Kidney (tissue), 14 donors: Measurements from ENCODE around the gene HIRA. TPM values are rescaled to one million over a fixed set of nuclear protein-coding genes. Genes with fewer than 3 reads are reported as not detected.
"Not testable (repeated sequence)": the region's sequence is repeated elsewhere in the genome, so short reads cannot be mapped to it uniquely, and the experiment has no call there.

ENCODE experiments used
- DNase-seq, 5 donors: peaks; one replicate each; pipeline ENCODE4 v3.0.0-alpha.2; 2013 to 2020
- FAIRE-seq: peaks from 2 replicates; lab custom pipeline; 2012; peaks lifted over from hg19 to GRCh38; lab: Jason Lieb, UNC
- H3K27ac ChIP-seq, 2 donors: one replicate each; pipeline ENCODE4 v1.7.0; 2013; ENCODE audit warnings: low read depth in 2 of 2, low read length in 2 of 2, inconsistent platforms in 1 of 2
- H3K27me3 ChIP-seq: one replicate; pipeline ENCODE4 v1.7.1; 2013; ENCODE audit warnings: low read length, inconsistent platforms; ENCODE audit not compliant: control insufficient read depth, insufficient read depth
- H3K36me3 ChIP-seq, 3 donors: one replicate each; pipeline versions ENCODE4 v1.7.0 to v1.7.1; 2013; ENCODE audit warnings: low read length in 3 of 3, control low read depth in 1 of 3, inconsistent platforms in 1 of 3; ENCODE audit not compliant: insufficient read depth in 3 of 3, control insufficient read depth in 2 of 3
- H3K4me1 ChIP-seq, 3 donors: one replicate each; pipeline versions ENCODE4 v1.7.0 to v1.7.1; 2013; ENCODE audit warnings: low read length in 3 of 3, inconsistent platforms in 1 of 3, low read depth in 1 of 3; ENCODE audit not compliant: control insufficient read depth in 2 of 3, insufficient read depth in 2 of 3
- H3K4me3 ChIP-seq, 3 donors: one replicate each; pipeline versions ENCODE4 v1.7.0 to v1.8.1; 2013; ENCODE audit warnings: low read length in 3 of 3, control low read depth in 1 of 3, inconsistent platforms in 1 of 3
- H3K9ac ChIP-seq, 3 donors: one replicate each; pipeline versions ENCODE4 v1.7.0 to v1.7.1; 2013; ENCODE audit warnings: low read length in 3 of 3, control low read depth in 1 of 3, inconsistent platforms in 1 of 3
- H3K9me3 ChIP-seq, 3 donors: one replicate each; pipeline versions ENCODE4 v1.7.0 to v1.7.1; 2013; ENCODE audit warnings: low read length in 3 of 3, control low read depth in 1 of 3, inconsistent platforms in 1 of 3; ENCODE audit not compliant: control insufficient read depth in 2 of 3, insufficient read depth in 1 of 3
- intact Hi-C: fragments of 100-400 bp; cut with DNase I; formaldehyde crosslinking; loops from one replicate; pipeline ENCODE4 v1.11.1; 2022
- polyA plus RNA-seq: library from polyadenylated mRNA; stranded (reverse); fragments of 350-450 nt; fragmentation: Illumina TruSeq; extraction: RNeasy Lipid Tissue Mini Kit (QIAGEN cat#74804); gene quantifications from one replicate; pipeline ENCODE4 v1.2.3, GENCODE V29; 2014; ENCODE audit warnings: low read depth, low replicate concordance; ENCODE audit not compliant: insufficient read depth
- total RNA-seq: library from RNA; stranded (reverse); fragmentation: NEBNext Ultra II Directional; extraction: Animal tissue kit (Norgen Biotek cat#: 25700); gene quantifications from one replicate; pipeline ENCODE4 v1.2.1, GENCODE V29; 2021
- TF ChIP-seq, protein P1 (sequence below): IDR thresholded peaks from 3 replicates; pipeline ENCODE4 v1.5.1; 2012; ENCODE audit warnings: mild to moderate bottlenecking, moderate library complexity, borderline replicate concordance; ENCODE audit not compliant: insufficient read depth; ENCODE audit errors: extremely low read depth
- donor health status: control.
- donor health status: control.
- donor health status: control.
- donor health status: control.
- donor health status: control.
- donor health status: DM: yes; HTN: yes; CAD: no.
- donor health status: Normal renal cell carcinoma (clear cell type).

Gene HIRA
- total and polyA plus RNA-seq, 2 donors from 2014 or later: 18.5 to 26.8 TPM

DNA sequence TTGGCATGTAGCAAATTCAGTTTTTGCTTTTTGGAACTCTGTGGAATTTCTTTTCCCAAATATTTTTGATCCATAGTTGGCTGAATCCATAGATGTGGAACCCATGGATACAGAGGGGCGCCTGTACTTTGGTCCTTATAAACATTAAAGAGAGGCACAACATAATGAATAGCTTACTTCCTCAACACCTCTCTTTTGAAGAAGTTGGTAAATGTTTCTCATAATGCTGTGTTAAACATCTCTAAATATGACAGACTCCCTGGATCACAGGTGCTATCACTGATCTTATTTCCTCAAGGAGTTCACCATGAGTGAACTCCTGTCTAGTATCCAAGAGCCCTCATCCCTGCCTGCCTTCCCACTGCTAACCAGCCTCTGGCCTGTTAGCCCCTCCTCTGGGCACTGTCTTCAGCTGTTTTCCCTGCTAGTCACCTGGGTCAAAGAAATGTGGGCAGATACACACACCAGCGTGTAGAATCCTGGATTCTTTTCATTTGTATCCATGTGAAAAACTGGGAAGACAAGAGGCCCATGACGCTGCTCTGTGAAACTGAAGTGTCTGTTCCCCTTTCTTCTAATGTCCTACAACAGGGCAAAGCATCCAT lies 63.7 kb downstream of the HIRA start:
- Histone ChIP-seq H3K27me3 (no peaks in the 10 kb centered on the region), H3K4me3 (no peak overlapping the region), H3K36me3 (peaks cover 2 to 27% (median 12%) of the 10 kb centered on the region in 3 donors), H3K9ac (no peak overlapping the region), H3K9me3 (no peaks in the 10 kb centered on the region), H3K4me1 (no peaks in the 10 kb centered on the region), H3K27ac (no peak overlapping the region)
- DNase-seq: no peak
- no peak for FAIRE-seq
- TF ChIP-seq, protein P1, sequence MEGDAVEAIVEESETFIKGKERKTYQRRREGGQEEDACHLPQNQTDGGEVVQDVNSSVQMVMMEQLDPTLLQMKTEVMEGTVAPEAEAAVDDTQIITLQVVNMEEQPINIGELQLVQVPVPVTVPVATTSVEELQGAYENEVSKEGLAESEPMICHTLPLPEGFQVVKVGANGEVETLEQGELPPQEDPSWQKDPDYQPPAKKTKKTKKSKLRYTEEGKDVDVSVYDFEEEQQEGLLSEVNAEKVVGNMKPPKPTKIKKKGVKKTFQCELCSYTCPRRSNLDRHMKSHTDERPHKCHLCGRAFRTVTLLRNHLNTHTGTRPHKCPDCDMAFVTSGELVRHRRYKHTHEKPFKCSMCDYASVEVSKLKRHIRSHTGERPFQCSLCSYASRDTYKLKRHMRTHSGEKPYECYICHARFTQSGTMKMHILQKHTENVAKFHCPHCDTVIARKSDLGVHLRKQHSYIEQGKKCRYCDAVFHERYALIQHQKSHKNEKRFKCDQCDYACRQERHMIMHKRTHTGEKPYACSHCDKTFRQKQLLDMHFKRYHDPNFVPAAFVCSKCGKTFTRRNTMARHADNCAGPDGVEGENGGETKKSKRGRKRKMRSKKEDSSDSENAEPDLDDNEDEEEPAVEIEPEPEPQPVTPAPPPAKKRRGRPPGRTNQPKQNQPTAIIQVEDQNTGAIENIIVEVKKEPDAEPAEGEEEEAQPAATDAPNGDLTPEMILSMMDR: no peak
- intact Hi-C loops: no loop called here

DNA sequence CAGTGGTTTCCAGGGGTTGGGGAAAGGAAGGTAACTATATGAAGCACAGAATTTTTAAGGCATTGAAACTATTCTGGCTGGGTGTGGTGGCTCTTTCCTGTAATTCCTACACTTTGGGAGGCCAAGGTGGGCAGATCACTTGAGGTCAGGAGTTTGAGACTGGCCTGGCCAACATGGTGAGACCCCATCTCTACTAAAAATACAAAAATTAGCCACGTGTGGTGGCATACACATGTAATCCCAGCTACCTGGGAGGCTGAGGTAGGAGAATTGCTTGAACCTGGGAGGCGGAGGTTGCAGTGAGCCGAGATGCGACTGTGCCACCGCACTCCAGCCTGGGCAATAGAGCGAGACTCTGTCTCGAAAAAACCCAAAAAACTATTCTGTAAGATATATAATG lies 68.0 kb downstream of the HIRA start:
- H3K9me3 ChIP-seq, H3K4me3 ChIP-seq, FAIRE-seq, H3K9ac ChIP-seq, H3K4me1 ChIP-seq, DNase-seq, intact Hi-C loops, H3K27ac ChIP-seq, H3K27me3 ChIP-seq: not testable (repeated sequence)
- H3K36me3 ChIP-seq: peaks cover 12 to 35% (median 33%) of the 10 kb centered on the region in 3 donors

DNA sequence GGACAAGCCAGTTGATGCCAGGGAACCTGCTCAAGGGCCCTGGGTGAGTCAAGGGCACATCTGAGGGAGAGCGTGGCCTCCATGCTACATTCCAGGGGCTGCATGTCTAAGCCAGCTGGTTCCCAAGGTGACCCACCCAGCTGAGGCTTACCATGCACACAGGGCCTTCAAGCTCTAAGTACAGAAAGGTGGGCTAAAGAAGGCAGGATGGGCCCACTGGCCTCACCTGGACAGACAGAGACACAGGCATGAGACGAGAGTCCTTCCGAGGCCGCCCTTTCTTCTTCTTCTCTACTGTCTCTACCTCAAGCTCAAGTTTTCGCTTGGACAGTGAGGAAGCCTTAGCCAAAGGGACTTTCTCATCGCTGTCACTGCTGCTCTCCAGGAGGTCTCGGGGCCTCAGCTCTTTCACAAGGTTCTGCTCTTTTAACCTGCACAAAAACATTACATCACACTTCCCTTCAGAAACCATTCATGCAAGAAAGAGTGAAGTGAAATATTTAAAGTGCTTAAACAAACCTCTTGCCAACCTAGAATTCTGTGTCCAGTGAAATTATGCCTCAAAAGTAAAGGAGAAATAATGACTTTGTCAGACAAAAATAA lies 69.9 kb downstream of the HIRA start:
- Histone ChIP-seq H3K27ac (no peak overlapping the region), H3K36me3 (peaks cover 13 to 44% (median 42%) of the 10 kb centered on the region in 3 donors), H3K4me1 (peaks cover 0 to 2% (median 0%) of the 10 kb centered on the region in 3 donors), H3K27me3 (no peaks in the 10 kb centered on the region), H3K9me3 (no peaks in the 10 kb centered on the region), H3K9ac (no peak overlapping the region), H3K4me3 (no peak overlapping the region)
- FAIRE-seq (no peak), DNase-seq (peak in 1 of 5 donors; percentile 20)
- TF ChIP-seq, protein P1: no peak
- intact Hi-C loops: no loop called here

DNA sequence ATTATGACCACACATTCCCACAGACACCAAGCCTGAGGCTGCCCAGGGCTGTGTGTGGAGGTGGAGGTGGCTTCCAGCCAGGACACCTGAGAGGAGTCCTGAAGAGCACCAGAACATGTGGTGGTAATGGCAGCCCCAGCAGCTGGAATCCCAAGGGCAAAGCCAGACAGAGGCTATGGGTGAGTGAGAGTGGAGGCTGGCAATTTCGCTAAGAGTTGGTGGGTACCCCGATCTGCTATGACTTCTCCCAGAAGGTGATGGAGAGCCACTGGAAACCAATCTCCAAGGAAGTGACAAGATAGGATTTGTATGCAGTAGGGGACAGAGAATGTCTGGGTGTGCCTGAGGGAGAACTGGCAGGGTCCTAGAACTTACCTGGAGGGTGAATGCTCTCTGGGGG lies 70.7 kb downstream of the HIRA start:
- FAIRE-seq (no peak), DNase-seq (no peak)
- Histone ChIP-seq H3K4me1 (peaks cover 0 to 2% (median 0%) of the 10 kb centered on the region in 3 donors), H3K27ac (no peak overlapping the region), H3K9me3 (no peaks in the 10 kb centered on the region), H3K9ac (no peak overlapping the region), H3K27me3 (no peaks in the 10 kb centered on the region), H3K4me3 (no peak overlapping the region), H3K36me3 (peaks cover 13 to 50% (median 49%) of the 10 kb centered on the region in 3 donors)
- intact Hi-C loops: no loop called here
- TF ChIP-seq, protein P1: no peak
